Ovary (tissue), 9 donors: Measurements from ENCODE around the gene TCL1B. TPM values are rescaled to one million over a fixed set of nuclear protein-coding genes. Genes with fewer than 3 reads are reported as not detected.

Experiments
- DNase-seq, 5 donors: peaks; one replicate each; pipeline ENCODE4 v3.0.0-alpha.2; 2019 to 2020
- H3K27ac ChIP-seq, 2 donors: fragments of 200-600 bp; one replicate each; pipeline versions ENCODE4 v1.5.1 to v1.8.0; 2019 to 2022
- H3K27me3 ChIP-seq: fragments of 200-600 bp; one replicate; pipeline ENCODE4 v1.8.0; 2022
- H3K36me3 ChIP-seq: fragments of 200-600 bp; sonication (generic); one replicate; pipeline ENCODE4 v1.5.1; 2019
- H3K4me1 ChIP-seq: one replicate; pipeline ENCODE4 v1.8.1; 2013; ENCODE audit warnings: mild to moderate bottlenecking, moderate library complexity; ENCODE audit not compliant: insufficient read depth
- H3K4me3 ChIP-seq: fragments of 200-600 bp; sonication (generic); one replicate; pipeline ENCODE4 v1.5.1; 2017
- H3K9me3 ChIP-seq, 2 donors: fragments of 200-600 bp in 1 of 2; sonication (generic) in 1 of 2; one replicate each; pipeline versions ENCODE4 v1.5.1 to v1.8.1; 2013 to 2019; ENCODE audit warnings: mild to moderate bottlenecking in 1 of 2, moderate library complexity in 1 of 2
- CTCF ChIP-seq, 3 donors: fragments of 450-650 bp in 2 of 3; fragments of 200-600 bp in 1 of 3; IDR thresholded peaks; one replicate each; pipeline versions ENCODE4 v1.5.1 to v1.8.0; 2016 to 2022; ENCODE audit warnings: antibody characterized with exemption in 3 of 3, mild to moderate bottlenecking in 1 of 3
- EP300 ChIP-seq: sonication (generic); formaldehyde crosslinking; IDR thresholded peaks from one replicate; pipeline ENCODE4 v1.6.1; 2017; ENCODE audit warnings: antibody characterized with exemption
- POLR2A ChIP-seq: fragments of 450-650 bp; IDR thresholded peaks from one replicate; pipeline ENCODE4 v1.6.1; 2017; ENCODE audit warnings: antibody characterized with exemption, mild to moderate bottlenecking, moderate library complexity
- WGBS, 3 donors: extraction: QIAGEN DNeasy Blood & Tissue Kit in 1 of 3; methylation state at CpG; one replicate each; pipeline versions ENCODE4 v1.1.5 to v1.1.7; 2013 to 2017; 5-methylcytosine and 5-hydroxymethylcytosine counted together
- intact Hi-C, 4 donors: fragments of 100-400 bp; cut with DNase I; formaldehyde crosslinking; loops; one replicate each; pipeline versions ENCODE4 v1.11.0 to v1.15.1; 2022 to 2023
- polyA plus RNA-seq, 2 donors: library from polyadenylated mRNA; stranded (reverse); fragments of 200-250 nt in 1 of 2; fragments of 350-450 nt in 1 of 2; fragmentation: Illumina TruSeq in 1 of 2; extraction: RNeasy Lipid Tissue Mini Kit (QIAGEN cat#74804) in 1 of 2; gene quantifications; one replicate each; pipeline ENCODE4 v1.2.3, GENCODE V29; 2013 to 2014
- total RNA-seq, 7 donors: library from RNA; depleted of rRNA in 2 of 7; stranded (reverse); fragments of >200 nt in 2 of 7; fragmentation: NEBNext Ultra II Directional in 3 of 7; extraction: Animal tissue kit (Norgen Biotek cat#: 25700) in 3 of 7; gene quantifications; one replicate each; pipeline versions ENCODE4 v1.1.0 to v1.2.4, GENCODE V29; 2016 to 2023
- donor health status: DM: no; HTN: no; CAD: no; lungs with moderate emphysema.
- donor health status: DM: no; HTN: no; CAD: no.
- donor health status: Bipolar disorder and iron deficiency.
- donor health status: DM: yes; HTN: yes; CAD: no.
- donor health status: DM: no; HTN: no; CAD: no.
- donor health status: DM: yes; HTN: yes; CAD: no.

Gene TCL1B
- total and polyA plus RNA-seq, 9 donors: 0.07 TPM; not detected in 8

DNA sequence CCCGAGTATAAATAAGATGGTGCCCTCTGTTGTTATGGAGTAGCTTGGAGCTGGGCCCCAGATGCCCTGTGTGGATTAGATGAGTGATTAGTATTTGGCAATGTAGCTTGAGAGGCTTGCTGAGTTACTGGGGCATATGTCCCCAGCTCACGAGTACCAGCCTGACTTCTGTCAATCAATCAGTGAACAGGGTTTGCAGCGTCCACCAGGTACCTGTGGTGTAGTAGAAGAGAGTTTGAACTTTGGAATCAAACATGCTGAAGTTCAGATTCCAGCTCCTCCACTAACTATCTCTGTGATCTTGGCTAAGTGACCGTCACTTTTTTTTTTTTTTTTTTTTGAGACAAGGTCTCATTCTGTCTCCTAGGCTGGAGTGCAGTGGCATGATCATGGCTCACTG, 11.6 kb upstream of the TCL1B start:
- no peaks in the 10 kb centered on the region for H3K36me3 ChIP-seq

GRCh38 chr14:95675486-95675885, 10.7 kb upstream of the TCL1B start:
- no peaks in the 10 kb centered on the region for H3K4me1 ChIP-seq
- no peaks in the 10 kb centered on the region for H3K9me3 ChIP-seq
- no peak for DNase-seq
- 77 to 84% (median 78%) methylated on average over 4 of the region's 4 CpGs for WGBS, 3 donors
- no peak overlapping the region for H3K27ac ChIP-seq
- intact Hi-C loops: no loop called here
- H3K36me3 ChIP-seq: no peaks in the 10 kb centered on the region
- H3K4me3 ChIP-seq: no peak overlapping the region
- TF ChIP-seq POLR2A: no peak
- no peak for TF ChIP-seq CTCF (IDR thresholded peaks at IDR 0.05)
- TF ChIP-seq EP300: no peak
- no peaks in the 10 kb centered on the region for H3K27me3 ChIP-seq

More for the DNA sequence above, 11.6 kb upstream of the TCL1B start:
- Histone ChIP-seq H3K4me3 (no peak overlapping the region), H3K27me3 (no peaks in the 10 kb centered on the region), H3K27ac (no peak overlapping the region), H3K4me1 (no peaks in the 10 kb centered on the region), H3K9me3 (no peaks in the 10 kb centered on the region)
- 91 to 95% (median 95%) methylated on average over 4 of the region's 4 CpGs for WGBS, 3 donors
- no peak for TF ChIP-seq POLR2A
- no peak for TF ChIP-seq EP300
- TF ChIP-seq CTCF (IDR thresholded peaks at IDR 0.05): no peak
- no peak for DNase-seq
- intact Hi-C loops: no loop called here

DNA sequence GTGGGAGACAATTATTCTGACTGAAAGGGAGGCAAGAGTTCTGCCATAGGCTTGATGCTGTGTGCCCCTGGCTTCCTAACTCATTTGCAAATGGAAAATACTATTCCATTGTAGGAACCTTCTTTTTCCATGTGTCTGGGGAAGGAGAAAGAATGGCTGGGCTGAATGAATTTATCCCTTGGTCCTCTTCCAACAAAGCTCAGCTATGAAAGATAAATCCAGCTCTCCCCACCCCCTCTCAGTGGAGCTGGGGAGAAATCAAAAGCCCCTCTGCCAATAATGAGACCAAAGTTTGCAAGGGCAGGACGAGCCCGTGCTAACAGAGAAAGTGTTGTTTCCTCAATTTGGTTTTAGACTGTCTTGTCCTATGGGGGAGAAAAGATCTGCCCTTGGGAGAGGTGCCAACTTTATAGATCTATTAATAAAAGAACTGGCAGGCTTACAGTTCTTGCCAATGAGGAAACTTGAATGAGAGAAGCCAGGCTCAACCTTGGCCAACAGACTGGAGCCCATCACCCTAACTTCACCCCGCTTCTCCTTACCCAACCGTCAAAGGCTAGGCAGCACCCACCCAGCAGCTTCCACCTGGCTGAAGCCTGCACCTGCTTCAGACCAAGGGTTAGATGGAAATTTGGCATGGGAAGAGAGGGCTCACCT, 8.9 kb upstream of the TCL1B start:
- no peak for TF ChIP-seq EP300
- TF ChIP-seq CTCF (IDR thresholded peaks at IDR 0.05): no peak
- TF ChIP-seq POLR2A: no peak
- Histone ChIP-seq H3K27ac (no peak overlapping the region), H3K36me3 (no peaks in the 10 kb centered on the region), H3K4me1 (no peaks in the 10 kb centered on the region), H3K27me3 (no peaks in the 10 kb centered on the region), H3K9me3 (no peaks in the 10 kb centered on the region), H3K4me3 (no peak overlapping the region)
- intact Hi-C loops: no loop called here
- WGBS, 3 donors: 36 to 41% (median 40%) methylated on average over 4 of the region's 4 CpGs
- DNase-seq: no peak

GRCh38 chr14:95679148-95679815, 6.9 kb upstream of the TCL1B start:
- Histone ChIP-seq H3K27me3 (no peaks in the 10 kb centered on the region), H3K4me1 (no peaks in the 10 kb centered on the region), H3K4me3 (no peak overlapping the region), H3K9me3 (no peaks in the 10 kb centered on the region), H3K27ac (no peak overlapping the region), H3K36me3 (no peaks in the 10 kb centered on the region)
- no peak for DNase-seq
- intact Hi-C loops: no loop called here
- 65 to 75% (median 71%) methylated on average over 4 of the region's 4 CpGs for WGBS, 3 donors
- TF ChIP-seq EP300 (no peak), CTCF (IDR thresholded peaks at IDR 0.05) (no peak), POLR2A (no peak)
